NK-92 treated with Interleukin-12 subunit alpha and Interleukin-12 subunit beta, amount 100 ng/mL, for 24 hours (cell line): ENCODE data around the gene XKR7.

ENCODE experiments used
- DNase-seq: peaks from one replicate; lab custom pipeline; 2025; lab: John Stamatoyannopoulos, UW

Gene XKR7

DNA sequence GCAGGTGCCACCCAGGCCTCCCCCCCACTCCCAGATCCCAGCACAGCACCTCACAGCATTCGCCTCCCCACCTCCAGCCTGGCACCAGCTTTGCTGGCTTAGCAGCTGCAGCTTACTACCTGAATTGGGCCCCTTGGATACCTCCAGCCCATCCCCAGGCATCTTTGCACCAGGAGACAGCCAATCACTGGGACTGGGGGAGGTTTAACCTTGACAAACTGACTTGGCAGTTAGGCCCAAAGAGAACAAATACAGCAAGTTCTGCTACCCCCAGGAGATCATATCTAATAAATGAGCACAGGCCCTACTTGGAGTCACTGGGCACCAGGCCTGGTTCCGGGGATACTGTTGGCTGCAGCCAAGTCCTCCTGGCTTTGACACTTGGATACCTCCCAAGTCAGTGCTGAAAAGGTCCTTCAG lies 24.9 kb upstream of the XKR7 start:
- DNase-seq: no peak

DNA sequence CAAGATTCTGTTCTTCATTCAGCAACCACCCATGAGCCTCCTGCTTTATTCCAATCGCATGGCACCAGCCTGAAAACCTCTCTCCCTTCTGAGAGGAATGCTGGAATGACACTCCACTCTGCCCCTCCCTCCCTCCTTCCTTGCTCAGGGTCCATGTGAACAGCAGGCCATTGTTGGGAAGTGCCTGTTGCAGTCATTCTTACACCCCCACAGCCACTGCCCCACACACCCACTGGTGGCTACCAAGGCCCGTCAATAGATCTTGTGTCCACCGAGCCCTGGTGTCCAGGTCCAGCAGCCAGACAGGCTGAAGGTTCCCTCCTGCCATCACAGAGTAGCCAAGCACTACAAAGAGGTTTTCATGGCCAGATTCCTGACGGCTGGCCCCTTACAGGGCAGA lies 22.6 kb upstream of the XKR7 start:
- DNase-seq: no peak

DNA sequence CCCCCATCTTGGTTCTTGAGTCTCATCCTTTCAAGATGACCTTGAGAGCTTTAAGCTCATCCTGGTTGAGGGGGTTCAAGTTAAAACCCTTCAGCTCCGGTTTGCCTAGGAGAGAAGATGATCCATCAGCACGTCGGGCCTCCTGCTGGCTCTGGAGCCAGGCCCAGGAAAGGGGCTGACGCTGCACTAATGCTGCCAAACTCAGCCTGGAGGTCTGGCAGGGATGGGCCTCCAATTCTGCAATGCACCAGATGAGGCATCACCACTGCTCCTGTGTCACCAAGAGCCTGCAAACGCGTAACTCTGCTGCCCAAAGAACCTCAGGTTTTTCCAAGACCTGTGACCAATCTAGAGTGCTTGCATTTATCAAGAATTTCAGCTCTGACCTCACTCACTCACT lies 22.2 kb upstream of the XKR7 start:
- no peak for DNase-seq

DNA sequence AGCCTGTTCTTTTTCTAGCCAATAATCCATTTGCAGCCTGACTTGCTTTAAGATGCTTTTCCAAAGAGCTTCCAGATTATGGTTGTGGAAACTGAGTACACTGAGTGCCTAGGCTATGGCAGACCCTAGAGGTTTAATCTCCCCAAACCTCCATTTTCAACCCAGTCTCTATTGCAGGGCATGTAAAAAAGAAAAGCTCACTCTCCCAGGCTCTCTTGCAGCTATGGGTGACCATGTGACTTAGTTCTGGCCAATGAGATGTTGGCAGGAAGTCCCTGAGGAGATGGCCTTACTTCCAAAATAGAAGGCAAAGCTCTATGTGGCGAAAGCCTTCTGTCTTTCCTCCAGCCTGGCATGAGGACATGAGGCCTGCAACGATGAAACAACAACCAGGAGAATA lies 19.9 kb upstream of the XKR7 start:
- no peak for DNase-seq

DNA sequence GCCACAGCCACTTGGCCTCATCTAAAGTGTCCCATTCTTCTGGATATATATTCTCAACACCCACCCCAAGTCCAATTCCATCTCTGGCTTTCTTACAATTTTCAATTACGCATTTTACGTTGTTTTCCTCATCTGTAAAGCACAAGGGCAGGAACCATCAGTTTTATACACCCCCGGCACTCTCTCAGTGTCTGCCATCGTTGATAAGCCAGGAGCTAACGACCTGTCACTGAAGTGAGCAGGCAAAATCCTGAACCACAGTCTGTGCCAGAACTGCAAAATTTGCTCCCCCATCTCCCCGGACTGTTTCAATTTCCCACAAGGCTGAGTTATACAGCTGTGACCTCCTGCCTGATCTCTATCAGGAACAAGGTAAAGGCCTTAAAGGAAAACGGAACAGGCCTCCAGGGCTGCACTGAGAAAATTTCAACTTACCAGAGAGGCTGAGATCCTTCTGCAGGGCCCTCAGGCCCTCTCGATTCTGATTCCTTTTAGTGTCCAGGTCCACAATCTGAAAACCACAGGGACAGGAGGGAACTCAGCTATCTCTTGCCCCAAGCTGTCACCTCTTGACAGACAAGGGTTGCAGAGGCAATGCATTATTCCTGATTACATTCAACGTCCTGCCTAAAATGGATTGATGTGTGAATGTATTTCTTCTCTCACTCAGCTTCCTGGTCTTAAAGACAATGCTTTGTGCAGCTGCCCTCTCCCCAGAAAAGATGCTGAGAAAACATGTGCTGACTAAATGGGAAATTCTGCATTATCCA lies 17.9 kb upstream of the XKR7 start:
- DNase-seq: no peak

DNA sequence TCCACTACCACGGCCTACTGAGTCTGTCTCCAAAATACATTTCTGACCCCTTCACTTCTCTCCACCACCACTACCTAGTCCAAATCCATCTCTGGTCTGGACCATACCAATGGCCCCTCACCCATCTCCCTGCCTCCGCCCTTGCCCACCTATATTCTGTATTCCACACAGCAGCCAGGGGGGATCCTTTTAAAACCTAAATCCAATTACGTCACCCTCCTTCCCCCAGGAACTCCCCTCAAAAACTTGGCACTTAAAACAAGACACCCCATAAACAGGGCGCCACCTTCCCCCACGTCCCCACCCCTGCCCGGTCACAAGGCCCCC lies 16.8 kb upstream of the XKR7 start:
- no peak for DNase-seq

DNA sequence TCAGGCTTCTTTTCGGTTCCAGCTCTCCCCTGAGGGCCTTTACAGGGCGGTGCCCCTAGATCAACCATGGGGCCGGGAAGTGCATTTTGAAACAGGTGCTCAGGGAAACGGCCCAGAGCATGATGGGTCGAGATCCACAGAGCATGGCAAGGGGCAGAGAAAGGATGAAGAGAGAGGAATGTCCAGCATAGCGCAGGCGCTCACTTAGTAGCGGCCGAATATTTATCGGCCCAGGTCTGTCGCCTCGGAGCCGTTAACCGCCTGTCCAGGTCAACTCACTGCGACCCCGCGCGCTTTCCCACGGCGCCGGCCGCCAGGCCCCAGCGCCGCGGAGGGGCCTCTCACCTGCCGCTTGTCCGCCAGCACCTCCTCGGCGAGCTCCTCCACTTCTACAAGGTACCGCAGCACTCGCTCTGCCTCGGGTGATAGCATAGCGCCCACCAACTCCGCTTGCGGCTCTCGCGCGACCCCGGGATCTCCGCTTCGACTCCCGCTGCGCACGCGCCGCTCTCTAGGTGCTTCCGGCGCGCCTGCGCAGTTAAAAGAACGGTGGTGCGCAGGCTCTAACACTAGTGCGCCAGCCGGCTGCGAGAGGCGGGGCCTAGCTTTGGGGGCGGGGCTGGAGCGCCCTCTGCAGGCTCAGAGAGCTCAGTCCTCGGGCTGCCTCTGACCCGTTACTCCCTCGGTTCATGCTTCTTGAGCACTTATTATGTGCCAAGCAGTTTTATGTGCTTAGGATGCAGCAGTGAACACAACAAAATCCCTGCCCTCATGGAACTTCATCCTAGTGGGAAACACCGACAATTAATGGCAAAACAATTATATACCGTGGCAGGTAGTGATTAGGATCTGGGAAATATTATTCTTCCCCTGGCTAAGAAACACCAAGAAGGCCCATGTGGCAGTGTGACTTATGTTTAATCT lies 16.2 kb upstream of the XKR7 start, which contains the start of gene PDRG1:
Gene PDRG1 (minus strand): TSS at position 517 of the 924 bp plus-strand sequence. CDS start 85 bp downstream, at position 432.
- DNase-seq: peak; percentile 91

DNA sequence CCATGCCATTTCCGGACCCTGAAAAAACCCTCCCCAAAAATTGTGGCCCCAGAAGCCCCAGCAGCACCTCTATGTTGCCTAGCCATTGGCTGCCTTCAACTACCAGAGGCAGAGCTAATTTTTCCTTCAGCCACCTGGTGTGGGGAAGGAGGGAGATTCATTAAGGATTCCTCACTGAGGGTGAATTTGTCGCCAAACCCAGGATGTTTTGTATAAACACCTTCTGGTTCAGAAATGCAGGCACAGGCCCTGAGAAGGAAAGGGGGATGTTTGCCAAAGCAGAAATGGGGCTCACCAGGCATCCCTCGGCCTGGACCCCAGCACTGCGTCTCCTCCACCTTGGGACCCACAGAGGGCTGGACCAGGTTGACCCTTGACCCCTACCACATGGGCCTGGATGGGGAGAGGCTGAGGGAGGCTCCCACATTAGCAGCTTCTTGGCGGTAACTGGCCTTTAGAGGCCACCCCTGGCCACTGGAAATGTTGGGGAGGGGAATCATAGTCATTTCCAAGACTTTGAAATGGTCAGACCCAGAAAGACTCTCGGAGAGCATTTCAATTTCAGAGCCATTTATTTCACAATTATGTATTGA lies 14.3 kb upstream of the XKR7 start:
- DNase-seq: no peak

DNA sequence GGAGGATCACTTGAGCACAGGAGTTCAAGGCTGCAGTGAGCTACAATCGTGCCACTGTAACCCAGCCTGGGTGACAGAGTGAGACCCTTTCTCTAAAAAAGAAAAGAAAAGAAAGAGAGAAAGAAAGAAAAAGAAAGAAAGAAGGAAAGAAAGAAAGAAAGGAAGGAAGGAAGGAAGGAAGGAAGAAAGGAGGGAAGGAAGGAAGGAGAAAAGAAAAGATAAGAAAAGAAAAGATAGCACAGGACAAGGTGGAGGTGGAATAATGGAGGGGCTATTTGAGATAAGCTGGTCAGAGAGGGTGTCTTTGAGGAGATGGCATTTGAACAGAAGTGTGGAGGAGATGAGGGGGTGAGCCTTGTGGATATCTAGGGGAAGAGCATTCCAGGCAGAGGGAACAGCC lies 13.5 kb upstream of the XKR7 start:
- DNase-seq: no peak

DNA sequence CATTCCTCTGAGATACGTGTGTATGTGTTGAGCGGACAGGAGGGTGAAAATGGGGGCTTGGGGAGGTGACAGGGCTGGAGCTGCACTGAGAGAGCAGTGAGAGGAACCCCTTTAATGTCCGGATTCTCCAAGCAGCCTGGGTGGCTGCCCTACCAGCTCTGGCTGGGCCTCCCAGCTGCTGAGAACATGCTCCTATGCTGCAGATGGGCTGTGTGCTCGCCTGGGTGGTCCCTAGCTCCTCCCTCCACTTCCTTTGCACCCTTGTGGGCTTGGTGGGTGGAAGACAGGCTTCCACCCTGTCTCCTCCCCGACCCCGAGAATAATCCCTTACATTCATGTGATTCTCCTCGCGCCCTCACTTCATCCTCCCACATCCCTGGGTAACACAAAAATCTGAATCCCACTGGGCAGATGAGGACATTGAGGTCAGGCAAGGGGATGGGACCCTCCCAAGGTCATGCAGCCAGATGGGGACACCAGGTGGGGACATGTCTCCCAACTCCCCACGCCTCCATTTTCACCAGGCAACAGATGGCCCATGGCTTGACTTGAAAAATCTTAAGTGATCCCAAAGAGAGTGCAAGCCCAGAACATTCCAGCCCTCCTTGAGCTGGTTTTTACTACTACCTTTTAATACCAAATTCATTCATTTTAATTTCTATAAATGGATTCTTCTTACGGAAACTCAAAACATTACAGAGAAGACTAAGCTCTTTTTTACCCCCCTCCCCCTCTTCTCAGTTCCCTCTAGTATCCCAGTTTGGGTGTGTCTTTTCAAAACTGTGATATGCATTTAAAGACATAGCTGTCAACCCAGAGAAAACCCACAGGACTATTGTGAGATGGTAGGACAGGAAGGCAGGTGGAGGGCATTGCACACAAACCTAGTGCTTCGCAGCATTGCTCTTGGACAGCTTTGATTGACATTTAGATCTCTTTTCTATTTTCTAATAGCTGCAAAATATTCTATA lies 11.1 kb upstream of the XKR7 start:
- no peak for DNase-seq

DNA sequence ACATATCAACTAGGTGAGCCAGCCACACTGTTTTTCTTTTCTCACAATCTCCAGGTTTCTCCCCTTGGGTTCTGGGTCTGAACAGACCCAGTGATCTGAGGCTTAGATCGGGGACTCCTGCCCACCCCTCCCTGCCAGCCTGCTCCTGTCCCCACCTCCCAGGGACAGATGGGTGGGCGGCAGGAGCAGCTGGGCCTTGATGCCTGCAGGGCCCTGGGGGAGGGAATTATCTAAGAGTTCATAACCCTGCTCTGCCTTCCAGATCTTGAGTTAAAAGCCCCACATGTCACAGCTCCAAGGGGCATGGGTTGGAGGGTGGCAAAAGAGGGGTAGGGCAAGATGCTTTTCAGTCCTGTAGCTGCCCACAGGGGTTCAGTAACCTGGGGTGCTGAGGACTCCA lies 5.2 kb upstream of the XKR7 start:
- DNase-seq: no peak

DNA sequence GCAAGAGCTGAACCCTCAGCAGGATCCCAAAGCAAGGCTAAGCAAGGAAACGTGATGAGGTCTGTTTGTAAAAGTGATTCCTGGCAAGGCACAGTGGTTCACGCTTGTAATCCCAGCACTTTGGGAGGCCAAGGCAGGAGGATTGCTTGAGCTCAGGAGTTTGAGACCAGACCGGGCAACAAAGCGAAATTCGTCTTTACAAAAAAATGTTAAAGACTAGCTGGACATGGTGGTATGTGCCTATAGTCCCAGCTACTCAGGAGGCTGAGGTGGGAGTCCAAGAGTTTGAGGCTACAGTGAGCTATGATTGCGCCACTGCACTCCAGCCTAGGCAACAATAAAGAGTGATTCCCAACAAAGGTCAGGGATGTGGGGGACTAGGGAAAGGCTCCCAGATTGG lies 4.1 kb upstream of the XKR7 start:
- DNase-seq: no peak

DNA sequence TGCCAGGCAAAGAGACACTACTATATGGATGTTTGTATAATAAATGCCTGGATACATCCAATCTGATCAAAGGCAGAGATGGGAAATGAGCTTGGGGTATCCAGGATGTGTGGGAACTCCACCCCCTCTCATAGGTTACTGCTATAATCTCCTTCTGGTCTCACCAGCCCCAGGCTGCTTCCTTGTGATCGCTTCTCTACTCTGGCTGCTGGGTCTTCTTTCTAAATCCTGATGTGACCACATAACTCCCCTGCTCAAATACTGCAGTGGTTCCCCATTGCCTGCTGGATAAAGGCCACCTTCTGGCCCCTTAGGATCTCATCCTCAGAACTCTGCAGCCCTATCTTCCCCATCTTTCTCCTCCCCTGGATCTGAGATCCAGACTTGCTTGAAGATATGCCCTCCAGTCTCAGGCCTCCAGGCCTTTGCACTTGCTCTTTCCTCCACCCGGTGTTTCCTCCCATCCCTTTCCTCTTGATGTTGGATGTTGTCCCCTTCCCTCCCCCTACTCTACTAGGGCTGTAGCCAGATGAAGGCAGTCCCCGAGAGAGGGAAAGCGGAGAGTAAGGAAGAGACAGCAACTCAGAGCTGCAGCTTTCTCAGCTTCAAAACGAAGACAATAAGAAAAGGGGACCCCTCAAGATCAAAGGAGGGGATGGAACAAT lies 828 bp upstream of the XKR7 start:
- no peak for DNase-seq

DNA sequence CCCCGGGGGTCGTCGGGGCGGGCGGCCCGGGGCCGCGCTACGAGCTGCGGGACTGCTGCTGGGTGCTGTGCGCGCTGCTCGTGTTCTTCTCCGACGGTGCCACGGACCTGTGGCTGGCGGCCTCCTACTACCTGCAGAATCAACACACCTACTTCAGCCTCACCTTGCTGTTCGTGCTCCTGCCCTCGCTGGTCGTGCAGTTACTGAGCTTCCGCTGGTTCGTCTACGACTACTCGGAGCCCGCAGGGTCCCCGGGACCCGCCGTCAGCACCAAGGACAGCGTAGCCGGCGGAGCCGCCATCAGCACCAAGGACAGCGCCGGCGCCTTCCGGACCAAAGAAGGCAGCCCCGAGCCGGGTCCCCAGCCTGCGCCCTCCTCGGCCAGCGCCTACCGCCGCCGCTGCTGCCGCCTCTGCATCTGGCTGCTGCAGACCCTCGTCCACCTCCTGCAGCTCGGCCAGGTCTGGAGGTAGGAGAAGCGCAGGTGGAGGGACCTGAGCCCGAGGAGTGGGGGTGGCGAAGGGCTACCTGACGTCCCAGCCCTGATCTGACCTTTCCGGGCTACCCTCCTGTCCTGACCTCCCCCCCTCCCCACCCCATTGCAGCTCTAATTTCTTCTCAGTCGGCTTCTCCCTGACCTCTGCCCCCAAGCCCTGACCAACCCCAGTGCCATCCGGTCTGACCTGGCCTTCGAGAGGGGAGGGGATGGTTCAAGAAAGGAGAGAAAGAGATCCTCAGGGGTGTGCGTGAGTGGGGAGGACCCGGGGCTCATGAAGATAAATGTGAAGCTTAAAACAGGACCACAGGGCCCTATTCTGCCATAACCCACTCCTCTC lies 558 bp downstream of the XKR7 start:
- no peak for DNase-seq

DNA sequence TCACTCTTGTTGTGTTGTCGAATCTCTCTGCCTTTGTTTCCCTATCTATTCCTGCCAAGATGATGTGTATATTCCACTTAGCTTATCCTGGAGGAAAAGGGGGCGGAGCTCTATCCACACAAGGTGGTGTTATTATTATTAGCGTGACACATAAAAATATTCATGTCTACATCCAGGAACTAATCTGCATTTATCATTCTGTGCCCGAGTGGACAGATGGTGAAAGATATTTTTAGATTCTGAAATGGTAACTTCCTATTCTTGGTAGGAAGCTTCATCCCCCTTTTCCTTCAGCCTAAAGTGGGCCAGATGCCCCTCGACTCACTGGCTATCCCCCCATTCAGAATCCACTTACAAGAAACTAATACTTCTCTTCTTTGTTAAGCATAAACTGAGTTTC lies 2.0 kb downstream of the XKR7 start:
- DNase-seq: no peak

DNA sequence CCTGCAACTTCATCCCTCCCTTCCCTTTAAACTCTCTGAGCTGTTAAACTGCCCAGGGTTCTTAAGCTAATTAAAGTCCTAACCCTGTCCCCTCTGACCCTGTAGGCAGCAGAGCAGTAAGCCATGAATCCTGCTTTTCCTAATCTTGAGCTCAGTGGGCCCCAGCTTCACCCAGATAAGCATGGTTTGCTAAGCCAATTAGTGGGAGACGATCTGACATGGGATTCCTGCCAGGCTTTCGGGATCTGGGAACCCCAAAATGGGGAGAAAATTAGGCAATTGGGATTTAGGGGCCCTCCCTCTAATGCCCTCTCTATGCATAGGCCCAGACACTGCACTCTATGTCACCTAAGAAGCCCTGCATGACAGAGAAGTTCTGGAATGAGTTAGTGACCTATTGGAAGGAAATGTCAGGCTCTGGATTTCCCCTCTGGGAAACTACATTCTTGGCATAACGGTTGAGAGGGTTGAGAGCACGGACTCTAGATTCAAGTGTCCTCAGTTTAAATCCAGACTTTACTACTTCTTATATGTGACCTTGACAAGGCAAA lies 4.6 kb downstream of the XKR7 start:
- DNase-seq: no peak

DNA sequence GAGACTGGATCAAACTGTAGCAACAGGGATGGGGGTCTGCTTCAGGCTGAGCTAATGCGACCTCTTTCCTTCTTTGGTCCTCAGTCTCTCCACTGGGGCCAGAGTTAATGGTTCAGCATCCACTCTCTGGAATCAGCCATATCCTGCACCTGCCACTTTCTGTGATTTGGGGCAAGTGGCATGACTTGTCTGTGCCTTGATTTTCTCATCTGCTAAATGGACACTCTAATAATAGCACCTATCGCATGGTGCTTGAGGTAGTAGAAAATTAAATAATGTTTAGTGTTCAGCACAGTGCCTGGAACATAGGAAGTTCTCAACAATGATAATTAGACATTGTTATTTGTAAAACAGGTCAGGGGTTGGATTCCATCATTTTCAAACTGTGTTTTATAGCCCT lies 6.3 kb downstream of the XKR7 start:
- no peak for DNase-seq

DNA sequence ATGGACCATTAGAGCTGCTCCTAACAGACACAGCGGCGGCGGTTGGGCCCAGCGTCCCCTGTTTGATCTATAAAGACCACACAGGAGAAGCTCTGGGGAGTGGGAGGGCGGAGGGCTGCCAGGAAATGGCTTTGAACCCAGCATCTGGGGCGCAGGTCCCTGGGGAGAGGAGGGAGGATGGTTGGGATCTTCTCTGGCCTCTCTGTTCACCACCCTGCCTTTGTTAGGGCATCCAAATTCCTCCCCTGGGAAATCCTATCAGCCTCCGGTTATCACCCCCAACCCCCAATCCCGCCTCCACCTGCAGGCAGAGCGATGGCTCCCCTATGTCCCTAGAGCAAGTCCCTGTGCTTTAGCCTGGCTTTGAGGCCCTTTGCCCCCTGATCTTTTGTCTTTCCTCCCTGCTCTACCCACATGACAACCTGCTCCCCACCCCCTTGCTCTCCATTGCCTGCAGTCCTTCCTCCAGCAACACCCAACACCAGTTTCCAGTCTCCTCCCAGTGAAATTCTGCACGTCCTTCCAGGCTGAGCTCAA lies 7.1 kb downstream of the XKR7 start:
- DNase-seq: no peak

DNA sequence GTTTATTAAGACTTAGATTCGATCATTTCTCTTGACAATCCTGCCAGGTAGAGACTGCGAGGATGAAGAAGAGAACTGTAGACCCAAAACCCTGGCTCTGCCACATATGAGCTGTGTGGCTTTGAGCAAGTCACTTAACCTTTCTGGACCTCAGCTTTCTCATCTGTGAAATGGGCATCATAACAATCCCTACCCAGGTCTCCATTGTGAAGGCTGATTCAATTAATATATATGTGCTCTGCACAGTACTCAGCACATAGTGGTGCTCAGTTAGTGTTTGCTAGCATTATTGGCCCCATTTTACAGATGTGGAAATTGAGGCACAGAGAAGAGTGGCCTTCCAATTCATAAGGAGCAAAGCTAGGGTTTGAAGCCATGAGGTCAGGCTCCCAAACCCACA lies 7.9 kb downstream of the XKR7 start:
- no peak for DNase-seq

DNA sequence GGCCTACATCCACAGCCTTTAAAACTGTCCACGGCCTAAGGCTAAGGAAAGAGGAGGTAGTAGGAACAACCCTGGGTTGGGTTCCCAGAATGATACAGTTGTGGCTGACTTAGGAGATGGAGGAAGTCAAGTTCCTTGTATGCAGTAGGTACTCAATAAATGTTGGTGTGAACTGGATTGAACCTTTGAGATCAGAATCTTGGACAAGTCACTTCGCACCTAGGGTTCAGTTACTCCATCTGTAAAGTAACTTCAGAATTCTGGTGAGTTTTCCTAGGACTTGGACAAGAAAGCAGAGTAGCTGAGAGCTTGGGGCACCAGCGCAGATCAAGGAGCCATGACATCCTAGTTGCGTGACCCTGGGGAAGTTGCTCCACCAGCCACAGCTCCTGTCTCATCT lies 9.1 kb downstream of the XKR7 start:
- DNase-seq: no peak
